ENCODE results near the gene CFTR. TPM values are rescaled to one million over a fixed set of nuclear protein-coding genes. Genes with fewer than 3 reads are reported as not detected.

The CFTR gene
- total RNA-seq, 4 donors from 2014 or later = 3.4 to 13.5 (median 7.1) TPM

GRCh38 chr7:117673367-117673766, 193.5 kb downstream of the CFTR start:
- H3K36me3 ChIP-seq = no peaks in the 10 kb centered on the region
- WGBS = 45% methylated on average over 14 of the region's 14 CpGs
- no peaks in the 10 kb centered on the region for H3K27me3 ChIP-seq
- peaks cover 14% of the 10 kb centered on the region for H3K4me1 ChIP-seq
- H3K27ac ChIP-seq = peak overlapping the region; percentile 59
- DNase-seq (ENCODE audit: low spot score in 2 of 2) = no peak
- H3K4me3 ChIP-seq = no peak overlapping the region
- TF ChIP-seq CTCF (IDR thresholded peaks at IDR 0.05) (no peak), EP300 (IDR thresholded peaks at IDR 0.05) (no peak), POLR2A (IDR thresholded peaks at IDR 0.05) (no peak), POLR2AphosphoS5 (IDR thresholded peaks at IDR 0.05) (no peak)
- H3K9me3 ChIP-seq = no peaks in the 10 kb centered on the region

- peaks cover 14% of the 10 kb centered on the region for H3K4me1 ChIP-seq
- H3K4me3 ChIP-seq = no peak overlapping the region
- no peak for DNase-seq (ENCODE audit: low spot score in 2 of 2)
- no peaks in the 10 kb centered on the region for H3K36me3 ChIP-seq
- H3K27me3 ChIP-seq = no peaks in the 10 kb centered on the region
- no peaks in the 10 kb centered on the region for H3K9me3 ChIP-seq
- TF ChIP-seq CTCF (IDR thresholded peaks at IDR 0.05) (peak in 1 of 2 donors; percentile 18), POLR2A (IDR thresholded peaks at IDR 0.05) (no peak)
- H3K27ac ChIP-seq = peak overlapping the region; percentile 59
Measured at GRCh38 chr7:117673839-117674238, 194.0 kb downstream of the CFTR start.

- TF ChIP-seq POLR2AphosphoS5 (IDR thresholded peaks at IDR 0.05) (no peak), POLR2A (IDR thresholded peaks at IDR 0.05) (no peak), CTCF (IDR thresholded peaks at IDR 0.05) (no peak), EP300 (IDR thresholded peaks at IDR 0.05) (no peak)
- Histone ChIP-seq H3K27ac (no peak overlapping the region), H3K4me1 (peaks cover 14% of the 10 kb centered on the region), H3K4me3 (no peak overlapping the region), H3K9me3 (no peaks in the 10 kb centered on the region), H3K36me3 (no peaks in the 10 kb centered on the region), H3K27me3 (no peaks in the 10 kb centered on the region)
- WGBS = 22% methylated on average over 3 of the region's 3 CpGs
- DNase-seq (ENCODE audit: low spot score in 2 of 2) = no peak
Measured at GRCh38 chr7:117674617-117675016, 194.8 kb downstream of the CFTR start.

GRCh38 chr7:117675497-117676435, 195.9 kb downstream of the CFTR start:
- H3K4me3 ChIP-seq = no peak overlapping the region
- WGBS = 65% methylated on average over 3 of the region's 3 CpGs
- no peaks in the 10 kb centered on the region for H3K36me3 ChIP-seq
- H3K27ac ChIP-seq = no peak overlapping the region
- no peaks in the 10 kb centered on the region for H3K27me3 ChIP-seq
- no peak for DNase-seq (ENCODE audit: low spot score in 2 of 2)
- H3K4me1 ChIP-seq = peaks cover 14% of the 10 kb centered on the region
- TF ChIP-seq CTCF (IDR thresholded peaks at IDR 0.05) (no peak), EP300 (IDR thresholded peaks at IDR 0.05) (no peak), POLR2AphosphoS5 (IDR thresholded peaks at IDR 0.05) (no peak), POLR2A (IDR thresholded peaks at IDR 0.05) (no peak)
- H3K9me3 ChIP-seq = no peaks in the 10 kb centered on the region

GRCh38 chr7:117679120-117679519, 199.3 kb downstream of the CFTR start:
- TF ChIP-seq POLR2A (IDR thresholded peaks at IDR 0.05) (no peak), POLR2AphosphoS5 (IDR thresholded peaks at IDR 0.05) (no peak), EP300 (IDR thresholded peaks at IDR 0.05) (no peak), CTCF (IDR thresholded peaks at IDR 0.05) (no peak)
- WGBS = 86% methylated on average over 3 of the region's 3 CpGs
- Histone ChIP-seq H3K36me3 (no peaks in the 10 kb centered on the region), H3K27me3 (no peaks in the 10 kb centered on the region), H3K9me3 (no peaks in the 10 kb centered on the region), H3K27ac (no peak overlapping the region), H3K4me3 (no peak overlapping the region), H3K4me1 (no peaks in the 10 kb centered on the region)
- DNase-seq (ENCODE audit: low spot score in 2 of 2) = no peak
